Ectodermal cell (in vitro differentiated cells): ENCODE data around the gene NAIF1.
"Not testable (repeated sequence)": the region's sequence is repeated elsewhere in the genome, so short reads cannot be mapped to it uniquely, and the experiment has no call there.

Experiments
- H3K27ac ChIP-seq: 2 replicates; pipeline ENCODE4 v1.7.0; 2013; ENCODE audit warnings: mild to moderate bottlenecking, low read depth, low read length; ENCODE audit not compliant: insufficient read depth, poor library complexity, severe bottlenecking
- H3K27me3 ChIP-seq: 2 replicates; pipeline ENCODE4 v1.7.0; 2013; ENCODE audit warnings: mild to moderate bottlenecking, low read length; ENCODE audit not compliant: insufficient read depth, control insufficient read depth, poor library complexity, severe bottlenecking
- H3K36me3 ChIP-seq: one replicate; pipeline ENCODE4 v1.7.0; 2013; ENCODE audit warnings: low read length; ENCODE audit not compliant: control insufficient read depth, insufficient read depth
- H3K4me1 ChIP-seq: one replicate; pipeline ENCODE4 v1.7.0; 2013; ENCODE audit warnings: low read length; ENCODE audit not compliant: control insufficient read depth, insufficient read depth
- H3K4me3 ChIP-seq: 2 replicates; pipeline ENCODE4 v1.7.0; 2013; ENCODE audit warnings: low read depth, low read length, control low read depth; ENCODE audit not compliant: insufficient read depth
- H3K9me3 ChIP-seq: 2 replicates; pipeline ENCODE4 v1.7.0; 2013; ENCODE audit warnings: mild to moderate bottlenecking, low read length, moderate library complexity; ENCODE audit not compliant: control insufficient read depth
- WGBS, 2 experiments: methylation state at CpG; one replicate each; pipeline ENCODE4 v1.1.7; 2013; ENCODE audit warnings: missing lambda C conversion rate in 2 of 2; 5-methylcytosine and 5-hydroxymethylcytosine counted together

The NAIF1 gene

GRCh38 chr9:128082151-128082550, 15.0 kb upstream of the NAIF1 start:
- 83 to 84% methylated on average over 7 of the region's 7 CpGs for WGBS, 2 experiments
- Histone ChIP-seq H3K36me3 (no peaks in the 10 kb centered on the region), H3K4me1 (peaks cover 9% of the 10 kb centered on the region), H3K9me3 (no peaks in the 10 kb centered on the region), H3K27ac (no peak overlapping the region), H3K27me3 (no peaks in the 10 kb centered on the region), H3K4me3 (no peak overlapping the region)

- Histone ChIP-seq H3K4me3 (no peak overlapping the region), H3K27me3 (no peaks in the 10 kb centered on the region), H3K4me1 (peaks cover 9% of the 10 kb centered on the region), H3K36me3 (no peaks in the 10 kb centered on the region), H3K9me3 (no peaks in the 10 kb centered on the region), H3K27ac (peak overlapping the region; percentile 20)
- WGBS, 2 experiments = 39 to 41% methylated on average over 3 of the region's 3 CpGs
These were observed 13.9 kb upstream of the NAIF1 start for GRCh38 chr9:128081056-128081455.

- no peaks in the 10 kb centered on the region for H3K27me3 ChIP-seq
- H3K36me3 ChIP-seq = no peaks in the 10 kb centered on the region
- peaks cover 9% of the 10 kb centered on the region for H3K4me1 ChIP-seq
- H3K27ac ChIP-seq = no peak overlapping the region
- H3K9me3 ChIP-seq = no peaks in the 10 kb centered on the region
- WGBS, 2 experiments = 90 to 98% methylated on average over 3 to 5 of the region's 5 CpGs
- no peak overlapping the region for H3K4me3 ChIP-seq
These were observed 13.1 kb upstream of the NAIF1 start for GRCh38 chr9:128080206-128080605.

GRCh38 chr9:128078504-128079434, 11.6 kb upstream of the NAIF1 start:
- H3K4me1 ChIP-seq = peaks cover 9% of the 10 kb centered on the region
- no peaks in the 10 kb centered on the region for H3K9me3 ChIP-seq
- no peaks in the 10 kb centered on the region for H3K27me3 ChIP-seq
- WGBS, 2 experiments = 91 to 95% methylated on average over 11 of the region's 11 CpGs
- no peak overlapping the region for H3K27ac ChIP-seq
- no peaks in the 10 kb centered on the region for H3K36me3 ChIP-seq
- H3K4me3 ChIP-seq = no peak overlapping the region

- no peaks in the 10 kb centered on the region for H3K27me3 ChIP-seq
- WGBS, 2 experiments = 92 to 96% methylated on average over 7 of the region's 7 CpGs
- no peak overlapping the region for H3K4me3 ChIP-seq
- no peaks in the 10 kb centered on the region for H3K9me3 ChIP-seq
- H3K27ac ChIP-seq = no peak overlapping the region
- H3K4me1 ChIP-seq = peaks cover 9% of the 10 kb centered on the region
- no peaks in the 10 kb centered on the region for H3K36me3 ChIP-seq
These were observed 10.9 kb upstream of the NAIF1 start for GRCh38 chr9:128077847-128078503.

GRCh38 chr9:128073253-128073886, 6.2 kb upstream of the NAIF1 start:
- H3K36me3 ChIP-seq = no peaks in the 10 kb centered on the region
- H3K4me3 ChIP-seq = no peak overlapping the region
- H3K27me3 ChIP-seq = no peaks in the 10 kb centered on the region
- WGBS, 2 experiments = 89 to 93% methylated on average over 7 of the region's 7 CpGs
- H3K27ac ChIP-seq = no peak overlapping the region
- H3K4me1 ChIP-seq = peaks cover 10% of the 10 kb centered on the region
- H3K9me3 ChIP-seq = no peaks in the 10 kb centered on the region

GRCh38 chr9:128072144-128073021, 5.3 kb upstream of the NAIF1 start:
- whole genome bisulfite sequencing, 2 experiments = 64 to 70% methylated on average over 5 of the region's 5 CpGs

GRCh38 chr9:128071475-128071874, 4.4 kb upstream of the NAIF1 start:
- H3K4me3 ChIP-seq, H3K27me3 ChIP-seq, H3K27ac ChIP-seq, H3K9me3 ChIP-seq, H3K36me3 ChIP-seq: not testable (repeated sequence)
- peaks cover 16% of the 10 kb centered on the region for H3K4me1 ChIP-seq
- WGBS, 2 experiments = 91 to 95% methylated on average over 12 of the region's 12 CpGs

More at GRCh38 chr9:128072144-128073021, 5.3 kb upstream of the NAIF1 start:
- H3K36me3 ChIP-seq = no peaks in the 10 kb centered on the region
- H3K4me3 ChIP-seq = no peak overlapping the region
- no peaks in the 10 kb centered on the region for H3K9me3 ChIP-seq
- no peaks in the 10 kb centered on the region for H3K27me3 ChIP-seq
- H3K27ac ChIP-seq = no peak overlapping the region
- peaks cover 10% of the 10 kb centered on the region for H3K4me1 ChIP-seq

GRCh38 chr9:128070874-128071273, 3.8 kb upstream of the NAIF1 start:
- H3K4me3 ChIP-seq = no peak overlapping the region
- peaks cover 18% of the 10 kb centered on the region for H3K4me1 ChIP-seq
- WGBS, 2 experiments = 91 to 94% methylated on average over 7 of the region's 7 CpGs
- H3K36me3 ChIP-seq = no peaks in the 10 kb centered on the region
- H3K27ac ChIP-seq = no peak overlapping the region
- no peaks in the 10 kb centered on the region for H3K9me3 ChIP-seq
- H3K27me3 ChIP-seq = no peaks in the 10 kb centered on the region
